GM19239 (cell line): Measurements from ENCODE around the gene MSI2.
A peak's percentile ranks its signal among the peaks of the same experiment; 100 is the strongest.
"Not testable (repeated sequence)": the region's sequence is repeated elsewhere in the genome, so short reads cannot be mapped to it uniquely, and the experiment has no call there.

Experiments used
- DNase-seq: peaks from one replicate; pipeline ENCODE4 v3.0.0; 2011; ENCODE audit warnings: low spot score; ENCODE audit not compliant: insufficient read length
- FAIRE-seq: peaks from 2 replicates; lab custom pipeline; 2011; peaks lifted over from hg19 to GRCh38; lab: Jason Lieb, UNC

The MSI2 gene

GRCh38 chr17:57255776-57256681 is at the start of gene MSI2:
Gene MSI2 (plus strand): TSS chr17:57256523. CDS start chr17:57256743, 220 bp downstream.
- FAIRE-seq: peak; percentile 61
- peak; percentile 65 for DNase-seq

GRCh38 chr17:57206928-57207327 is 49.4 kb upstream of the MSI2 start:
- no peak for FAIRE-seq
- no peak for DNase-seq

GRCh38 chr17:57207396-57207795 is 48.9 kb upstream of the MSI2 start:
- FAIRE-seq (no peak), DNase-seq (no peak)

- no peak for DNase-seq
These were observed 46.1 kb upstream of the MSI2 start for GRCh38 chr17:57210224-57210553.

GRCh38 chr17:57210972-57211411 is 45.3 kb upstream of the MSI2 start:
- no peak for DNase-seq
- no peak for FAIRE-seq

More at GRCh38 chr17:57210224-57210553, 46.1 kb upstream of the MSI2 start:
- no peak for FAIRE-seq

- DNase-seq (no peak), FAIRE-seq (no peak)
These were observed 44.8 kb upstream of the MSI2 start for GRCh38 chr17:57211543-57211942.

GRCh38 chr17:57213180-57213825 is 43.0 kb upstream of the MSI2 start:
- DNase-seq (no peak), FAIRE-seq (no peak)

GRCh38 chr17:57215317-57215716 is 41.0 kb upstream of the MSI2 start:
- DNase-seq (no peak), FAIRE-seq (no peak)

- FAIRE-seq (no peak), DNase-seq (no peak)
These were observed 34.7 kb upstream of the MSI2 start for GRCh38 chr17:57221366-57222350.

- DNase-seq, FAIRE-seq: not testable (repeated sequence)
These were observed 33.9 kb upstream of the MSI2 start for GRCh38 chr17:57222422-57222821.

GRCh38 chr17:57225127-57225526 is 31.2 kb upstream of the MSI2 start:
- FAIRE-seq: no peak
- DNase-seq: no peak

- FAIRE-seq (no peak), DNase-seq (no peak)
These were observed 29.5 kb upstream of the MSI2 start for GRCh38 chr17:57226793-57227192.

GRCh38 chr17:57228911-57229310 is 27.4 kb upstream of the MSI2 start:
- FAIRE-seq: no peak
- DNase-seq: no peak

GRCh38 chr17:57234061-57234738 is 22.1 kb upstream of the MSI2 start:
- DNase-seq (no peak), FAIRE-seq (no peak)

GRCh38 chr17:57234739-57235092 is 21.6 kb upstream of the MSI2 start:
- DNase-seq (no peak), FAIRE-seq (no peak)

GRCh38 chr17:57235124-57235523 is 21.2 kb upstream of the MSI2 start:
- FAIRE-seq: no peak
- no peak for DNase-seq

- DNase-seq (no peak), FAIRE-seq (no peak)
These were observed 19.5 kb upstream of the MSI2 start for GRCh38 chr17:57236686-57237299.

GRCh38 chr17:57240648-57241047 is 15.7 kb upstream of the MSI2 start:
- FAIRE-seq (no peak), DNase-seq (no peak)

GRCh38 chr17:57242148-57242547 is 14.2 kb upstream of the MSI2 start:
- FAIRE-seq: no peak

More at GRCh38 chr17:57242148-57242547, 14.2 kb upstream of the MSI2 start:
- DNase-seq: no peak
